Activated CD4-positive, alpha-beta T cell treated with anti-CD3 and anti-CD28 coated beads for 36 hours (primary cell): Measurements from ENCODE around the gene CCNI. TPM values are rescaled to one million over a fixed set of nuclear protein-coding genes. Genes with fewer than 3 reads are reported as not detected.
A peak's percentile ranks its signal among the peaks of the same experiment; 100 is the strongest.
"Not testable (repeated sequence)": the region's sequence is repeated elsewhere in the genome, so short reads cannot be mapped to it uniquely, and the experiment has no call there.

Experiments
- ATAC-seq: fragments of 200-7000 bp; cut with Tn5 transposase; one replicate; pipeline ENCODE4 v1.10.0; 2021; ENCODE audit warnings: mild to moderate bottlenecking, moderate library complexity
- CTCF ChIA-PET: fragments of 350-600 bp; sonication (Branson Sonifier 250); formaldehyde crosslinking; loops from one replicate; lab custom pipeline; 2021; ENCODE audit warnings: antibody characterized with exemption; lab: Charles Lee
- POLR2A ChIA-PET: fragments of 350-600 bp; sonication (Branson Sonifier 250); formaldehyde crosslinking; loops from one replicate; lab custom pipeline; 2021; ENCODE audit warnings: antibody characterized with exemption, inconsistent platforms; lab: Charles Lee
- DNase-seq: peaks from one replicate; pipeline ENCODE4 v3.0.0-alpha.2; 2020
- H3K27ac Mint-ChIP-seq: one replicate; pipeline ENCODE4 v1.8.0; 2021; ENCODE audit warnings: mixed read lengths
- H3K27me3 Mint-ChIP-seq: one replicate; pipeline ENCODE4 v1.8.0; 2021; ENCODE audit warnings: mixed read lengths
- H3K36me3 Mint-ChIP-seq: one replicate; pipeline ENCODE4 v1.8.0; 2021; ENCODE audit warnings: low read depth, mixed read lengths
- H3K4me1 Mint-ChIP-seq: one replicate; pipeline ENCODE4 v1.8.0; 2021; ENCODE audit warnings: mixed read lengths
- H3K4me3 Mint-ChIP-seq: one replicate; pipeline ENCODE4 v1.8.0; 2021; ENCODE audit warnings: mild to moderate bottlenecking, moderate library complexity, mixed read lengths
- H3K9me3 Mint-ChIP-seq: one replicate; pipeline ENCODE4 v1.8.0; 2021; ENCODE audit warnings: low read depth, mixed read lengths
- intact Hi-C, 2 experiments: fragments of 100-400 bp; cut with DNase I in 1 of 2; cut with micrococcal nuclease in 1 of 2; formaldehyde crosslinking; loops; one replicate each; pipeline versions ENCODE4 v1.14.2 to v1.15.1; 2022 to 2024; cut with DNase I, micrococcal nuclease
- total RNA-seq, 2 experiments: library from RNA; stranded (reverse); gene quantifications; one replicate each; pipeline ENCODE4 v1.2.3, GENCODE V29; 2021

The CCNI gene
- total RNA-seq, 2 experiments from 2014 or later, result 226 to 230 TPM

- Mint-ChIP-seq H3K4me1 (peaks cover 11% of the 10 kb centered on the region), H3K27me3 (peaks cover 7% of the 10 kb centered on the region), H3K27ac (no peak overlapping the region), H3K9me3 (no peaks in the 10 kb centered on the region), H3K36me3 (peaks cover 21% of the 10 kb centered on the region), H3K4me3 (no peak overlapping the region)
- intact Hi-C loops, result loop anchor here (5.0 kb wide), 2 partner anchors 143 to 608 kb away; partner anchors contain the start of gene SOWAHB (in 1 of the 2)
- DNase-seq (no peak), ATAC-seq (no peak)
- ChIA-PET POLR2A (no interaction called here), CTCF (interaction anchor here (1.0 to 2.1 kb wide), 3 partner anchors 8 to 692 kb away, joined by 3 to 8 read pairs (median 4); no protein-coding TSS in a partner anchor)
Observed at GRCh38 chr4:77040270-77040669, 35.5 kb downstream of the CCNI start.

- intact Hi-C loops, result loop anchor here (5.0 kb wide), 2 partner anchors 142 to 607 kb away; partner anchors contain the start of gene SOWAHB (in 1 of the 2)
- no peak overlapping the region for H3K27ac Mint-ChIP-seq
- peaks cover 7% of the 10 kb centered on the region for H3K27me3 Mint-ChIP-seq
- H3K4me3 Mint-ChIP-seq, result no peak overlapping the region
- H3K9me3 Mint-ChIP-seq, result no peaks in the 10 kb centered on the region
- POLR2A ChIA-PET, result no interaction called here
- H3K36me3 Mint-ChIP-seq, result peaks cover 25% of the 10 kb centered on the region
- ATAC-seq, result no peak
- H3K4me1 Mint-ChIP-seq, result peaks cover 8% of the 10 kb centered on the region
- CTCF ChIA-PET, result interaction anchor here (1.0 to 2.1 kb wide), 3 partner anchors 8 to 692 kb away, joined by 3 to 8 read pairs (median 4); no protein-coding TSS in a partner anchor
- no peak for DNase-seq
Observed at GRCh38 chr4:77039796-77040195, 36.0 kb downstream of the CCNI start.

GRCh38 chr4:77037736-77038135, 38.1 kb downstream of the CCNI start:
- ChIA-PET CTCF (interaction anchor here (1.0 to 1.6 kb wide), 3 partner anchors 10 to 193 kb away, joined by 3 to 4 read pairs (median 3); no protein-coding TSS in a partner anchor), POLR2A (no interaction called here)
- H3K4me1 Mint-ChIP-seq, result no peaks in the 10 kb centered on the region
- intact Hi-C loops, result no loop called here
- ATAC-seq (no peak), DNase-seq (no peak)
- H3K9me3 Mint-ChIP-seq, result no peaks in the 10 kb centered on the region
- no peak overlapping the region for H3K27ac Mint-ChIP-seq
- H3K27me3 Mint-ChIP-seq, result peaks cover 11% of the 10 kb centered on the region
- no peak overlapping the region for H3K4me3 Mint-ChIP-seq
- H3K36me3 Mint-ChIP-seq, result peaks cover 31% of the 10 kb centered on the region

GRCh38 chr4:77037168-77037567, 38.6 kb downstream of the CCNI start:
- intact Hi-C loops, DNase-seq, ATAC-seq, H3K4me3 Mint-ChIP-seq, H3K4me1 Mint-ChIP-seq, H3K27ac Mint-ChIP-seq, H3K9me3 Mint-ChIP-seq, POLR2A ChIA-PET: not testable (repeated sequence)
- CTCF ChIA-PET, result interaction anchor here (2.3 kb wide), 1 partner anchor 166 kb away, joined by 9 read pairs; no protein-coding TSS in a partner anchor
- H3K27me3 Mint-ChIP-seq, result peaks cover 14% of the 10 kb centered on the region
- H3K36me3 Mint-ChIP-seq, result peaks cover 31% of the 10 kb centered on the region

GRCh38 chr4:77036206-77036605, 39.6 kb downstream of the CCNI start:
- H3K4me3 Mint-ChIP-seq, result no peak overlapping the region
- H3K4me1 Mint-ChIP-seq, result peaks cover 13% of the 10 kb centered on the region
- DNase-seq, result no peak
- H3K27me3 Mint-ChIP-seq, result peaks cover 16% of the 10 kb centered on the region
- H3K27ac Mint-ChIP-seq, result no peak overlapping the region
- intact Hi-C loops, result no loop called here
- ChIA-PET CTCF (interaction anchor here (0.7 to 2.3 kb wide), 3 partner anchors 9 to 167 kb away, joined by 3 to 9 read pairs (median 7); no protein-coding TSS in a partner anchor), POLR2A (no interaction called here)
- ATAC-seq, result no peak
- H3K9me3 Mint-ChIP-seq, result no peaks in the 10 kb centered on the region
- peaks cover 37% of the 10 kb centered on the region for H3K36me3 Mint-ChIP-seq

GRCh38 chr4:77035153-77035552, 40.6 kb downstream of the CCNI start:
- Mint-ChIP-seq H3K4me3 (no peak overlapping the region), H3K27ac (no peak overlapping the region), H3K9me3 (no peaks in the 10 kb centered on the region), H3K36me3 (peaks cover 41% of the 10 kb centered on the region), H3K27me3 (peaks cover 16% of the 10 kb centered on the region), H3K4me1 (peaks cover 21% of the 10 kb centered on the region)
- intact Hi-C loops, result no loop called here
- ChIA-PET POLR2A (no interaction called here), CTCF (interaction anchor here (1.8 to 2.3 kb wide), 2 partner anchors 10 to 168 kb away, joined by 7 to 9 read pairs; no protein-coding TSS in a partner anchor)
- DNase-seq, result no peak
- no peak for ATAC-seq

GRCh38 chr4:77031544-77031943, 44.2 kb downstream of the CCNI start:
- H3K27ac Mint-ChIP-seq, result no peak overlapping the region
- H3K9me3 Mint-ChIP-seq, result no peaks in the 10 kb centered on the region
- no peak overlapping the region for H3K4me3 Mint-ChIP-seq
- H3K27me3 Mint-ChIP-seq, result peaks cover 13% of the 10 kb centered on the region
- POLR2A ChIA-PET, result interaction anchor here (0.6 to 1.0 kb wide), 3 partner anchors 37 to 162 kb away, joined by 3 read pairs; partner anchors contain the start of gene SEPTIN11
- H3K4me1 Mint-ChIP-seq, result peaks cover 44% of the 10 kb centered on the region
- CTCF ChIA-PET, result interaction anchor here (0.6 to 2.8 kb wide), 11 partner anchors 9 to 247 kb away, joined by 3 to 14 read pairs (median 4); no protein-coding TSS in a partner anchor
- peaks cover 25% of the 10 kb centered on the region for H3K36me3 Mint-ChIP-seq
- DNase-seq (peak; percentile 24), ATAC-seq (peak; percentile 78)
- intact Hi-C loops, result loop anchor here in 1 of 2 experiments (1.0 to 5.0 kb wide), 2 partner anchors 45 to 274 kb away; no protein-coding TSS in a partner anchor

GRCh38 chr4:77029757-77030156, 46.0 kb downstream of the CCNI start:
- peaks cover 23% of the 10 kb centered on the region for H3K36me3 Mint-ChIP-seq
- H3K9me3 Mint-ChIP-seq, H3K27ac Mint-ChIP-seq, DNase-seq, POLR2A ChIA-PET, H3K27me3 Mint-ChIP-seq, ATAC-seq, H3K4me3 Mint-ChIP-seq: not testable (repeated sequence)
- intact Hi-C loops, result loop anchor here (2.0 to 5.0 kb wide), 6 partner anchors 272 to 972 kb away; no protein-coding TSS in a partner anchor
- CTCF ChIA-PET, result interaction anchor here (1.0 to 1.7 kb wide), 2 partner anchors 16 to 42 kb away, joined by 3 to 8 read pairs; no protein-coding TSS in a partner anchor
- H3K4me1 Mint-ChIP-seq, result peaks cover 59% of the 10 kb centered on the region

- ChIA-PET CTCF (interaction anchor here (0.9 to 1.7 kb wide), 5 partner anchors 8 to 40 kb away, joined by 3 to 8 read pairs (median 3); no protein-coding TSS in a partner anchor), POLR2A (interaction anchor here (0.6 kb wide), 1 partner anchor 16 kb away, joined by 3 read pairs; no protein-coding TSS in a partner anchor)
- Mint-ChIP-seq H3K27me3 (peaks cover 9% of the 10 kb centered on the region), H3K4me1 (peaks cover 59% of the 10 kb centered on the region), H3K9me3 (no peaks in the 10 kb centered on the region), H3K4me3 (no peak overlapping the region), H3K27ac (no peak overlapping the region), H3K36me3 (peaks cover 31% of the 10 kb centered on the region)
- DNase-seq (peak; percentile 27), ATAC-seq (peak; percentile 77)
- intact Hi-C loops, result loop anchor here (1.0 to 5.0 kb wide), 10 partner anchors 34 to 971 kb away; no protein-coding TSS in a partner anchor
Observed at GRCh38 chr4:77028246-77028645, 47.5 kb downstream of the CCNI start.

GRCh38 chr4:77026322-77026704, 49.5 kb downstream of the CCNI start:
- CTCF ChIA-PET, result no interaction called here
- Mint-ChIP-seq H3K4me3 (no peak overlapping the region), H3K4me1 (peaks cover 46% of the 10 kb centered on the region), H3K36me3 (peaks cover 36% of the 10 kb centered on the region), H3K27ac (no peak overlapping the region), H3K27me3 (peaks cover 8% of the 10 kb centered on the region), H3K9me3 (no peaks in the 10 kb centered on the region)
- POLR2A ChIA-PET, result no interaction called here
- ATAC-seq (no peak), DNase-seq (no peak)
- intact Hi-C loops, result loop anchor here (1.0 to 5.0 kb wide), 8 partner anchors 32 to 969 kb away; no protein-coding TSS in a partner anchor

- CTCF ChIA-PET, result no interaction called here
- peak; percentile 86 for ATAC-seq
- H3K9me3 Mint-ChIP-seq, result no peaks in the 10 kb centered on the region
- H3K27ac Mint-ChIP-seq, result no peak overlapping the region
- H3K4me3 Mint-ChIP-seq, result no peak overlapping the region
- intact Hi-C loops, result loop anchor here (1.0 to 5.0 kb wide), 9 partner anchors 23 to 968 kb away; no protein-coding TSS in a partner anchor
- peak; percentile 18 for DNase-seq
- POLR2A ChIA-PET, result no interaction called here
- H3K27me3 Mint-ChIP-seq, result peaks cover 8% of the 10 kb centered on the region
- H3K4me1 Mint-ChIP-seq, result peaks cover 42% of the 10 kb centered on the region
- peaks cover 38% of the 10 kb centered on the region for H3K36me3 Mint-ChIP-seq
Observed at GRCh38 chr4:77025643-77026321, 50.0 kb downstream of the CCNI start.
